Spleen (tissue), 11 donors: Measurements from ENCODE around the gene DAPK3. TPM values are rescaled to one million over a fixed set of nuclear protein-coding genes. Genes with fewer than 3 reads are reported as not detected.
A peak's percentile ranks its signal among the peaks of the same experiment; 100 is the strongest.

ENCODE experiments used
- DNase-seq: peaks from one replicate; pipeline ENCODE4 v3.0.0-alpha.2; 2020
- H3K27ac ChIP-seq, 8 donors: fragments of 200-600 bp; sonication (generic) in 7 of 8; 1 replicate in 4 of 8; 2 replicates in 4 of 8; pipeline versions ENCODE4 v1.5.0 to v1.8.0; 2016 to 2021; ENCODE audit warnings: inconsistent platforms in 4 of 8, mild to moderate bottlenecking in 4 of 8, moderate library complexity in 1 of 8
- H3K27me3 ChIP-seq, 7 donors: fragments of 200-600 bp; sonication (generic) in 6 of 7; replicated peaks in 1 of 7; 1 replicate in 4 of 7; 2 replicates in 3 of 7; pipeline versions ENCODE4 v1.5.0 to v1.8.0; 2016 to 2021; ENCODE audit warnings: inconsistent platforms in 3 of 7, mild to moderate bottlenecking in 1 of 7
- H3K36me3 ChIP-seq, 6 donors: fragments of 200-600 bp; sonication (generic) in 5 of 6; 1 replicate in 4 of 6; 2 replicates in 2 of 6; pipeline versions ENCODE4 v1.5.0 to v1.8.0; 2016 to 2021; ENCODE audit warnings: inconsistent platforms in 2 of 6
- H3K4me1 ChIP-seq, 6 donors: fragments of 200-600 bp; sonication (generic) in 5 of 6; 1 replicate in 3 of 6; 2 replicates in 3 of 6; pipeline versions ENCODE4 v1.5.0 to v1.8.0; 2016 to 2021; ENCODE audit warnings: inconsistent platforms in 3 of 6
- H3K4me3 ChIP-seq, 8 donors: fragments of 200-600 bp; sonication (generic) in 7 of 8; 1 replicate in 4 of 8; 2 replicates in 4 of 8; pipeline versions ENCODE4 v1.5.0 to v1.8.0; 2016 to 2021; ENCODE audit warnings: inconsistent platforms in 4 of 8, mild to moderate bottlenecking in 4 of 8, moderate library complexity in 2 of 8
- H3K9me3 ChIP-seq, 8 donors: fragments of 200-600 bp; sonication (generic) in 7 of 8; 1 replicate in 4 of 8; 2 replicates in 4 of 8; pipeline versions ENCODE4 v1.5.0 to v1.8.0; 2016 to 2021; ENCODE audit warnings: inconsistent platforms in 4 of 8
- POLR2A ChIP-seq, 3 donors: fragments of 450-650 bp; IDR thresholded peaks; one replicate each; pipeline ENCODE4 v1.5.1; 2017; ENCODE audit warnings: antibody characterized with exemption in 3 of 3, mild to moderate bottlenecking in 1 of 3
- POLR2AphosphoS5 ChIP-seq, 3 donors: sonication (generic); formaldehyde crosslinking; IDR thresholded peaks; one replicate each; pipeline ENCODE4 v1.5.1; 2017; ENCODE audit warnings: antibody characterized with exemption in 3 of 3
- WGBS, 5 donors: extraction: QIAGEN DNeasy Blood & Tissue Kit in 3 of 5; methylation state at CpG; one replicate each; pipeline versions ENCODE4 v1.1.5 to v1.1.7; 2013 to 2018; 5-methylcytosine and 5-hydroxymethylcytosine counted together
- intact Hi-C: fragments of 100-400 bp; cut with DNase I; formaldehyde crosslinking; loops from one replicate; pipeline ENCODE4 v1.15.0; 2023; ENCODE audit warnings: low total_unique reads
- polyA plus RNA-seq, 3 donors: library from polyadenylated mRNA; stranded (reverse); fragments of 200-250 nt; gene quantifications; one replicate each; pipeline ENCODE4 v1.2.1, GENCODE V29; 2013
- total RNA-seq, 7 donors: library from RNA; depleted of rRNA in 3 of 7; stranded (reverse); fragments of >200 nt in 3 of 7; fragmentation: NEBNext Ultra II Directional in 4 of 7; extraction: Animal tissue kit (Norgen Biotek cat#: 25700) in 4 of 7; gene quantifications; one replicate each; pipeline versions ENCODE4 v1.1.0 to v1.2.1, GENCODE V29; 2016 to 2021
- TF ChIP-seq, protein P1 (sequence below), 11 experiments: fragments of 200-600 bp in 7 of 11; fragments of 450-650 bp in 4 of 11; sonication (generic) in 4 of 11; IDR thresholded peaks in 8 of 11; conservative IDR thresholded peaks in 3 of 11; 1 replicate in 7 of 11; 2 replicates in 4 of 11; pipeline versions ENCODE4 v1.4.0 to v1.8.0; 2016 to 2021; ENCODE audit warnings: antibody characterized with exemption in 11 of 11, inconsistent platforms in 4 of 11, mild to moderate bottlenecking in 1 of 11
- donor health status: healthy with polysubstance abuse.
- donor health status: DM: no; HTN: no; CAD: no; lungs with moderate emphysema.
- donor health status: DM: no; HTN: no; CAD: no.
- donor health status: Bipolar disorder and iron deficiency.
- donor health status: healthy.
- donor health status: DM: no; HTN: no; CAD: no.
- donor health status: DM: yes; HTN: yes; CAD: no.

Gene DAPK3
- total and polyA plus RNA-seq, 10 donors = 26.5 to 68.8 (median 46.1) TPM

DNA sequence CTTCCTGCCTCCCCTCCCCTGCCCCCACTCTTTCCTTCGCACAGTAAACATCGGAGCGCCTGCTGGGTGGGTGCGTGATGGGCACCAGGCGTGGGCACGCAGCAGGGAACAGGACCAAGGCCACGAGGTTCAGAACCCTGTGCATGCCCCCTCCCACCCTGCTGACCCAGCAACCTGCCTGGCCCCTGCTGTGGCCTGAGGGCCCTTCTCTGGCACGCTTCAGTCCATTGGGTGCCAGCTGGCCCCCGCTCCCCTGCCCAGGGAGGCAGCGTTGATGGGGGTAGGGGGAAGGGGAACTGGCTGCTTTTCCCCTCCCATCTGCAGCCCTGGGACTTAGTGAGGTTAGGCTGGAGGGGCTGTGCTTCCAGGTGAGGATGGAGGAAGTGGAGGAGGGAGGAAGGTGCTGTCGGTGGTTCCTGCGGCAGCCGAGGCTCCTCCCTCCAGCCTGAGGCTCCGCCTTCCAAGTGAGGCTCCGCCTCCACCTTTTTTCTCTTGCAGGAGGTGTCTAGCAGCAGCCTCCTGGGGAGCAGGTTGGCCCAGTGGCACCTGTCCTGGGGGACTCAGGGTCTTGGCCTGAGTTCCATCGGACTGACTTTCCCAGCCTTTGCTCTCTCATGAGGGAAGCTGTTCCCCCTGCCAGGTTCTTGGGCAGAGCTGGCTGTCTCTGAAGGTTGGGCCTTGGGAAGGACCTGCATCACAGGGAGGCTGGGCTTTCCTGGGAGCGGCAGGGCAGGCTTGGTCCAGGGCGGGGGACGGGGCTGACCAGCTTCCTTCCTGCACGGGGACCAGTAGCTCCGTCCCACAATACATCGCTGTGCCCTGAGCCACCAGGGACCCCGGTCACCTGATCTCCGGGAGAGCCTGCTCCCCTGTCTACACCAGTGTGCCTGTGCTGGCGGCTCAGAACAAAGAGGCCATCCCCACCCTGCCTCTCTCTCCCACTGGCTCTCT is 43.9 kb upstream of the DAPK3 start:
- Histone ChIP-seq H3K27ac (peak overlapping the region in 6 of 8 donors; percentile 17 to 63 (median 45)), H3K4me3 (peak overlapping the region in 1 of 8 donors; percentile 29), H3K27me3 (no peaks in the 10 kb centered on the region), H3K9me3 (no peaks in the 10 kb centered on the region), H3K4me1 (peaks cover 14 to 87% (median 51%) of the 10 kb centered on the region in 6 donors), H3K36me3 (peaks cover 0 to 95% (median 51%) of the 10 kb centered on the region in 6 donors)
- TF ChIP-seq, protein P1, sequence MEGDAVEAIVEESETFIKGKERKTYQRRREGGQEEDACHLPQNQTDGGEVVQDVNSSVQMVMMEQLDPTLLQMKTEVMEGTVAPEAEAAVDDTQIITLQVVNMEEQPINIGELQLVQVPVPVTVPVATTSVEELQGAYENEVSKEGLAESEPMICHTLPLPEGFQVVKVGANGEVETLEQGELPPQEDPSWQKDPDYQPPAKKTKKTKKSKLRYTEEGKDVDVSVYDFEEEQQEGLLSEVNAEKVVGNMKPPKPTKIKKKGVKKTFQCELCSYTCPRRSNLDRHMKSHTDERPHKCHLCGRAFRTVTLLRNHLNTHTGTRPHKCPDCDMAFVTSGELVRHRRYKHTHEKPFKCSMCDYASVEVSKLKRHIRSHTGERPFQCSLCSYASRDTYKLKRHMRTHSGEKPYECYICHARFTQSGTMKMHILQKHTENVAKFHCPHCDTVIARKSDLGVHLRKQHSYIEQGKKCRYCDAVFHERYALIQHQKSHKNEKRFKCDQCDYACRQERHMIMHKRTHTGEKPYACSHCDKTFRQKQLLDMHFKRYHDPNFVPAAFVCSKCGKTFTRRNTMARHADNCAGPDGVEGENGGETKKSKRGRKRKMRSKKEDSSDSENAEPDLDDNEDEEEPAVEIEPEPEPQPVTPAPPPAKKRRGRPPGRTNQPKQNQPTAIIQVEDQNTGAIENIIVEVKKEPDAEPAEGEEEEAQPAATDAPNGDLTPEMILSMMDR (IDR thresholded peaks at IDR 0.05 in 8 of 11, conservative IDR thresholded peaks at IDR 0.05 in 3 of 11) = no peak
- TF ChIP-seq POLR2AphosphoS5 (IDR thresholded peaks at IDR 0.05) = peak in 1 of 3 donors; percentile 35
- no peak for DNase-seq
- intact Hi-C loops = no loop called here
- WGBS, 5 donors = 54 to 65% (median 61%) methylated on average over 14 to 25 of the region's 25 CpGs

DNA sequence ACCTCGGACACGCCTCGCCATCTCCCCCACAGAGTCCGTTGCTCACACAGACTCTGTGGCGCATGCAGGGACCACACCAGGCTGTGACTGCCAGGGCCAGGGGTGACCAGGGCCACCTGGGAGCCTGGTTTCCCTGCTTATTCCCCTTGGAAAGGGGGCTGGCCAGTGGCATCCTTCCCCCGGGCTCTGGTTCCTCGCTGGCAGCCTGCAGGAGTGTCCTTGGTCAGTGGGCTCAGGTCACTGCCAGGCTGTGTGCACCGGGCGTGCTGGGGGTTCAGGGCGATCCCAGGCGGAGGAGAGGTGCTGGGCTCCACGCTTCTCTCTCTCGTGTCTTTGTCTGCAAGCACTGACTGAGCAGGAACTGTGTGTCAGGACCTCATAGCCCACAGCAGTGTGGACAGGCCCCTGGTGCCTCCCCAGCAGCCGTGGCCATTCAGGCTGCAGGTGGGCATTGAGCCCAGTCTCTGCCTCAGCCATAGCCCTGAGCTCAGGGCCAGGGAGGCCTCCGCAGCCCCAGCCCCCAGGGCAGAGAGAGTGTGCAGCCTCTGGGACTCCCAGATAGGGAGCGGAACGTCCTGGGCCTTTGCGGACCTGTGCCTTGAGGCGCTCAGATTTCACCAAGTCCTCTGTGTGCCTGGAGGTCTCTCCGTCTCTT is 43.1 kb upstream of the DAPK3 start:
- peak in 1 of 3 donors; percentile 0 for TF ChIP-seq POLR2AphosphoS5 (IDR thresholded peaks at IDR 0.05)
- no peak for TF ChIP-seq POLR2A (IDR thresholded peaks at IDR 0.05)
- TF ChIP-seq, protein P1 (IDR thresholded peaks at IDR 0.05 in 8 of 11, conservative IDR thresholded peaks at IDR 0.05 in 3 of 11) = no peak
- Histone ChIP-seq H3K27ac (peak overlapping the region in 1 of 8 donors; percentile 58), H3K4me3 (no peak overlapping the region), H3K9me3 (no peaks in the 10 kb centered on the region), H3K27me3 (no peaks in the 10 kb centered on the region), H3K36me3 (peaks cover 0 to 90% (median 51%) of the 10 kb centered on the region in 6 donors), H3K4me1 (peaks cover 22 to 87% (median 56%) of the 10 kb centered on the region in 6 donors)
- 88 to 98% (median 94%) methylated on average over 5 to 20 of the region's 20 CpGs for WGBS, 5 donors
- DNase-seq = no peak
- intact Hi-C loops = no loop called here

DNA sequence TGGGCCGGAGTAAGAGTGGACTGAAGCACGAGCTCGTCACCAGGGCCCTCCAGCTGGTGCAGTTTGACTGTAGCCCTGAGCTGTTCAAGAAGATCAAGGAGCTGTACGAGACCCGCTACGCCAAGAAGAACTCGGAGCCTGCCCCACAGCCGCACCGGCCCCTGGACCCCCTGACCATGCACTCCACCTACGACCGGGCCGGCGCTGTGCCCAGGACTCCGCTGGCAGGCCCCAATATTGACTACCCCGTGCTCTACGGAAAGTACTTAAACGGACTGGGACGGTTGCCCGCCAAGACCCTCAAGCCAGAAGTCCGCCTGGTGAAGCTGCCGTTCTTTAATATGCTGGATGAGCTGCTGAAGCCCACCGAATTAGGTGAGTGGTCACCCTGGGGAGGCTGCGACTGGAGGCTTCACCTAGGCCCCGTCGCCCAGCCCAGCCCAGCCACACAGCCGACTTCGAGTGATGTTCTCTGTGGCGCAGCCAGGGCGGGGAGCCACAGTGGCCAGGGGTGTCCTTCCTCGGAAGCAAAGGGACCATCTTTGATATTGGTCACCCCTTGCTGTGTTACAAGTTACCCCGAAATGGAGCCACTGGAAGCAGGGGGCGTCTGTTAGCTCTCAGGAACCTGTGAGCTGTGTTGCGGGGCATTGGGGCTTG is 42.2 kb upstream of the DAPK3 start:
- H3K4me3 ChIP-seq = no peak overlapping the region
- 94 to 97% (median 96%) methylated on average over 29 to 33 of the region's 33 CpGs for WGBS, 5 donors
- peaks cover 28 to 87% (median 64%) of the 10 kb centered on the region in 6 donors for H3K4me1 ChIP-seq
- intact Hi-C loops = no loop called here
- DNase-seq = no peak
- no peaks in the 10 kb centered on the region for H3K27me3 ChIP-seq
- no peaks in the 10 kb centered on the region for H3K9me3 ChIP-seq
- H3K36me3 ChIP-seq = peaks cover 0 to 81% (median 45%) of the 10 kb centered on the region in 6 donors
- peak in 1 of 3 donors; percentile 5 for TF ChIP-seq POLR2AphosphoS5 (IDR thresholded peaks at IDR 0.05)
- TF ChIP-seq, protein P1 (IDR thresholded peaks at IDR 0.05 in 8 of 11, conservative IDR thresholded peaks at IDR 0.05 in 3 of 11) = no peak
- no peak overlapping the region for H3K27ac ChIP-seq
